ENCODE results near the gene ZNF426. TPM values are rescaled to one million over a fixed set of nuclear protein-coding genes. Genes with fewer than 3 reads are reported as not detected.

ZNF426 gene
- total RNA-seq, 1 donor from 2014 or later, result 19.6 TPM

DNA sequence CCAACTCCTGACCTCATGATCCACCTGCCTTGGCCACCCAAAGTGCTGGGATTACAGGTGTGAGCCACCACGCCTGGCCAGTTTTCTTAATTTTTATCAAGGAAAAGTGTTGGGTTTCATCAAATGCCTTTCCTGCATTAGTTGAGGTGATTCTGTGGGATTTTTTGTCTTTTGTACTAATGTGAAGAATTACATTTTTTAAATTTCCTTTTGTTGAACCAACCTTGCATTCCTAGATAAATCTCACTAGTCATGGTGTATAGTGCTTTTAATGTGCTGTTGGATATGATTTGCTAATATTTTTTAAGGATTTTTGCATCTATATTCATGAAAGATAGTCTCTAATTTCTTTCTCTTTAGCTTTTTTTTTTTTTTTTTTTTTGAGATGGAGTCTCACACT, 37.6 kb downstream of the ZNF426 start:
- no peak for DNase-seq (ENCODE audit: low spot score in 2 of 2)
- no peak for FAIRE-seq

DNA sequence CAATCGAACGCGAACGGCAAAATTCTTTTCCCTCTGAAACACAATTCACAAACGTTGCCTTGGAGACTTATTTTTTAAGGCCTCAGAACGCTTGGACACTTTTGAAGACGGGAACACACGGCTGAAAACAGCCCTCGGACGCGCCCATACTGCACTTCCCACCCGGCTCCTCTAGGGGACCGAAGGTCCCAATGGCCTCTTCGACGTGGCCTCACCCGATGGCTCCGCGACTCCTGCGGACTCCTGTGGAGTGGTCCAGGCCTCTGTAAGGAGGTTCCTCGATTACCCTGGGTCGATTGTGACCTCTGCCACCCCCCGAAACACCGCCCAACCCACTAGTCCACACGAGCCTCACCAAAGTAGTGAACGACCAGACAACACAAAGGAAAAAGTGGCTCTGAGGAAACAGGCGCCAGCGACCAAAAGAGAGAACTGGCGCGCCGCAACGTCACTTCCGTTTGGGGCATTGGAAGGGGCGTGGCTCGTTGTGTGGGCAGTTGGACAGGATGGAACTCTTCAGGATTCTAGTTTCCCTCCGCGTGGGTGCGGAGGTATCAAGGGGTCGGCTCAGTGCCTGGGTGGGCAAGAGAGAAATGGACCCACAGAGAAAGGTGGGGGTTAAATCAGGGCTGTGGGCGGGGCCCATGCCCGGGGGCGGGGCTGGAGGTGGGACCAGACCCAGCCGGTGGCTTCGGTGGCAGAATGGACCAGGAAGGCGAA, 40.1 kb downstream of the ZNF426 start, which contains the start of gene ZNF560:
TSS of gene ZNF560 (minus strand) at position 434 of the 720 bp plus-strand sequence. CDS start 23,303 bp downstream, outside the sequence.
- FAIRE-seq (no peak), DNase-seq (ENCODE audit: low spot score in 2 of 2) (no peak)

DNA sequence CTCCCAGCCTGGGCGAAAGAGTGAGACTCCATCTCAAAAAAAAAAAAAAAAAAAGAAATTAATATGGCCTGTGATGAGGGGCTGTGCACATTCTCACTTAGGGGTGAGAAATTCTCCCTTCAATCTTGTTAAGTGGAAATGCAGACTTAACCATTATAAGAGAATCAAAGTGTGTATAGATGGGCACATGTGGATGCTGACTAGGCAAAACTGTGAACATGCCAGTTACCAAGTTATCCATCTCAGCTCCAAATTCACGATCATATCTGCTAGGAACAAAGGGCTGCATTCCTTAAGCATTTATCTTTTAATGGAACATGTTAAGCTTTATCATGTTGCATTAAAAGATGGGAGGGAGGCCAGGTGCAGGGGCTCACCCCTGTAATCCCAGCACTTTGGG, 44.3 kb downstream of the ZNF426 start:
- no peak for FAIRE-seq
- no peak for DNase-seq (ENCODE audit: low spot score in 2 of 2)

DNA sequence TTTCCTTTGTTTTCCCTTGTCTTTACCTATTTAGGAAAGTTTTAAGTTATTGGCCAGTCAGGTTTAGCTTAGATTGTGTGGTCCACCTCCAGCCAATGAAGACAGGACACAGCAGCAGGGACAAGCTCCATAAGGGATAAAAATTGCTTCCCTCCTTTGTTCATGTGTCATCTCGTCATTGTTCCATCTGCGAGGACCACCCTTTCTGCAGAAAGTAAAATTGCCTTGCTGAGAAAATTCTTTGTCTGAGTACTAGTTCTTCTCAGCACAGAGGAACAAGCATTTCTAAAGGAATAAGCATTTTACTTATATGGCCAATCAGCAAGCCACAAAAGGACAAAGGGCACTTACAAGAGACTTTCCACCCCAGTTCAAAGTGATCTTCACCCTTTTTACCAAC, 51.4 kb downstream of the ZNF426 start:
- no peak for DNase-seq (ENCODE audit: low spot score in 2 of 2)
- FAIRE-seq, result no peak

DNA sequence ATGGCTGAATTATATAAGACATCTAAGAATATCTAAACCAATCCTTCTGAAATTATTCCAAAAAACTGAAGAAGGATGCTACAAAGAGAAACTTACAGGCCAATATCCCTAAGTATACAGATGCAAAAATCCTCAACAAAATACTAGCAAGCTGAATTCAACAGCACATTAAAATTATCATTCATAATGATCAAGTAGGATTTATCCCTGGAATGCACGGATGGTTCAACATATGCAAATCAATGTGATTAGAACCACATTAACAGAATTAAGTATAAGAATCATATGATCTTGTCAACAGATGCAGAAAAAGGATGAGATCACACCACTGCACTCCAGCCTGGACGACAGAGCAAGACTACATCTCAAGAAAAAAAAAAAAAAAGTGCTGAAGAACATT, 53.3 kb downstream of the ZNF426 start:
- no peak for FAIRE-seq
- DNase-seq (ENCODE audit: low spot score in 2 of 2), result no peak

DNA sequence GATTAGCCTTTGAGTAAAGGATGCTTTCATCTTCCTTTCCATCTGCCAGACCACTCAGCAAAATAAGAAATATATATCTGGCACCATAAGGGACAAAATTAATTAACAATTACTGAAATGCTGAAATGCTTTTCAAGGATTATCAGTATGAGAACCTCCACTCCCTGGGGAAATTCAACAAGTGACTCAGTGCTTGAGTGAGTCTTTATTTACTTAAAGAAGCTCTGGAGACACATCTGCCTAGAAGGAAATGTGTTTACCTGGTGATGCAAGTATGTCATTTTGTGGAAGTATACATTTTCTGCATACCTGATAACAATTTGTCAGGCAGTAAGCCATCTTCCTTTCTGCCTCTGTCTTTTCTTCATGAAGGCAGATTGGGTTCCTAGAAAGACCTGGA, 63.5 kb downstream of the ZNF426 start:
- no peak for DNase-seq (ENCODE audit: low spot score in 2 of 2)
- no peak for FAIRE-seq

Other genes starting within 250 kb of the ZNF426 start
- 25.3 TPM for gene ZNF699, start 228.8 kb downstream of the ZNF426 start, total RNA-seq
- gene ZNF559, start 214.5 kb downstream of the ZNF426 start, total RNA-seq, result 42.8 TPM
- 8.2 TPM for gene ZNF177, start 175.6 kb downstream of the ZNF426 start, total RNA-seq
- gene ZNF266, start 103.1 kb downstream of the ZNF426 start, total RNA-seq, result 14.3 TPM
- 0.41 TPM for gene ZNF560, start 40.0 kb downstream of the ZNF426 start, total RNA-seq
- gene ZNF121, start 45.9 kb upstream of the ZNF426 start, total RNA-seq, result 106 TPM
- 39.5 TPM for gene ZNF561, start 82.6 kb upstream of the ZNF426 start, total RNA-seq
- gene ZNF562, start 136.5 kb upstream of the ZNF426 start, total RNA-seq, result 87.2 TPM
- 17.1 TPM for gene ZNF846, start 230.1 kb upstream of the ZNF426 start, total RNA-seq

Data from frontal cortex (tissue), 4 donors.